ENCODE data around the gene RTTN. TPM values are rescaled to one million over a fixed set of nuclear protein-coding genes. Genes with fewer than 3 reads are reported as not detected.

RTTN gene
- total RNA-seq, 1 donor from 2014 or later = 10.6 TPM

DNA sequence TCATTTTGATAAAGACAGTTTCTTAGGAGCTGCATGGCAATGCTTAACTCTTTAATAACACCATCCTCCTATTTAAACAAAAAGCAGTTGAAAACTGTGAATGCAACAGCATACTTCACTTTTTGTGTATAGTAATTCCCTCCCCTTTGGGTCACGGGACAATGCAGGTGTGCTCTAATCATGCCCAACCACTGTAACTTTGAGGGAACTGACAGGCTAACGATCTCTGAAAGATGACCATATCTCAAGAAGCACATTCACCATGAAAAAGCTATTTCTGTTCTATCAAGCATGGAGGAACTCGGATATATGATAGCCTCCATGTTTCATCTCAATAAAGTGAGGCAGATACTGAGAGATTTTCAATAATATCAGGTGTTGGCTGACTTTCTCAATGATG is 176.8 kb downstream of the RTTN start:
- no peaks in the 10 kb centered on the region for H3K9me3 ChIP-seq (replicated peaks)
- no peak overlapping the region for H3K27ac ChIP-seq (replicated peaks)
- TF ChIP-seq, protein P1, sequence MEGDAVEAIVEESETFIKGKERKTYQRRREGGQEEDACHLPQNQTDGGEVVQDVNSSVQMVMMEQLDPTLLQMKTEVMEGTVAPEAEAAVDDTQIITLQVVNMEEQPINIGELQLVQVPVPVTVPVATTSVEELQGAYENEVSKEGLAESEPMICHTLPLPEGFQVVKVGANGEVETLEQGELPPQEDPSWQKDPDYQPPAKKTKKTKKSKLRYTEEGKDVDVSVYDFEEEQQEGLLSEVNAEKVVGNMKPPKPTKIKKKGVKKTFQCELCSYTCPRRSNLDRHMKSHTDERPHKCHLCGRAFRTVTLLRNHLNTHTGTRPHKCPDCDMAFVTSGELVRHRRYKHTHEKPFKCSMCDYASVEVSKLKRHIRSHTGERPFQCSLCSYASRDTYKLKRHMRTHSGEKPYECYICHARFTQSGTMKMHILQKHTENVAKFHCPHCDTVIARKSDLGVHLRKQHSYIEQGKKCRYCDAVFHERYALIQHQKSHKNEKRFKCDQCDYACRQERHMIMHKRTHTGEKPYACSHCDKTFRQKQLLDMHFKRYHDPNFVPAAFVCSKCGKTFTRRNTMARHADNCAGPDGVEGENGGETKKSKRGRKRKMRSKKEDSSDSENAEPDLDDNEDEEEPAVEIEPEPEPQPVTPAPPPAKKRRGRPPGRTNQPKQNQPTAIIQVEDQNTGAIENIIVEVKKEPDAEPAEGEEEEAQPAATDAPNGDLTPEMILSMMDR (IDR thresholded peaks at IDR 0.05; ENCODE audit: borderline replicate concordance) = no peak
- DNase-seq = no peak
- peaks cover 36% of the 10 kb centered on the region for H3K36me3 ChIP-seq
- no peaks in the 10 kb centered on the region for H3K4me1 ChIP-seq
- no peak overlapping the region for H3K4me3 ChIP-seq
- intact Hi-C loops (cut with micrococcal nuclease) = no loop called here
- no peaks in the 10 kb centered on the region for H3K27me3 ChIP-seq (ENCODE audit: low read depth)

DNA sequence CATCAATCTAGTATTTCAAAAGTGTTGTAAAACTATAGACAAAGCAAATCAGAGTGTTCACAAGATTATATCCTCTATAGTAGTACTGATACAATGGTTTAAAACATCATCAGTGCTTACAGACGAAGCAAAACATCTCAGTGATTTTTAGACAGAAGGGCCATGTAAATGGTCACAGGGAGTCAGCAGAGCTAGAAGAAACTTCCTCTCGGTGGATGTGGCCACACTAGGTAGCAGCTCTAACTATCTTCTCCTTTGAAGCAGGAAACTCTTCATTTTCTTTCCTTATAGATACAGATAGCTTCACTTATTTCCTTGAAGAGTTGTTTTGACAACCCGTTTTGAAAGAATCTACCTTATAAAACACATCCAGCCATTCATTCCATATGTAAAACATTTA is 177.4 kb downstream of the RTTN start:
- H3K36me3 ChIP-seq = peaks cover 42% of the 10 kb centered on the region
- H3K27me3 ChIP-seq (ENCODE audit: low read depth) = no peaks in the 10 kb centered on the region
- intact Hi-C loops (cut with micrococcal nuclease) = no loop called here
- no peaks in the 10 kb centered on the region for H3K9me3 ChIP-seq (replicated peaks)
- H3K27ac ChIP-seq (replicated peaks) = no peak overlapping the region
- no peak for DNase-seq
- H3K4me3 ChIP-seq = no peak overlapping the region
- TF ChIP-seq, protein P1 (IDR thresholded peaks at IDR 0.05; ENCODE audit: borderline replicate concordance) = no peak
- no peaks in the 10 kb centered on the region for H3K4me1 ChIP-seq

DNA sequence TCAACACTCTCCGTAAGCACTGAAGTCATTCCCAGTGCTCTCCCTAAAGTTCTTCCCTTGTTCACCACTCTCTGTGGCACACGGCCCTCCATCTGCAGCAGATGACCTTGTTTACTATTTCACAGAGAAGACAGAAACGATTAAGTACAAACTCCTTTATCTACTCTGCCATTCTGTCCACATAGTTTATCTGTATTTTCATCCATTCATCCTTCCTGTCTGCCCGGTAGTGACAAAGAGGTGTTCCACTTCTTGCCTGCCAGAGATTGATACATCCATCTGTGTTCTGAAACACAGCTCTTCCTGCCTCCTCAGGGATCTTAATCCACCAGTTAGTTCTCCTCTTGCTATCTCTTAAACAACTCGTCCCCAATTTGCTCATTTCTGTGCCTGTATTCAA is 179.9 kb downstream of the RTTN start:
- Histone ChIP-seq H3K4me3 (no peak overlapping the region), H3K36me3 (peaks cover 57% of the 10 kb centered on the region), H3K27me3 (ENCODE audit: low read depth) (no peaks in the 10 kb centered on the region), H3K27ac (replicated peaks) (no peak overlapping the region), H3K4me1 (peaks cover 8% of the 10 kb centered on the region), H3K9me3 (replicated peaks) (no peaks in the 10 kb centered on the region)
- no peak for DNase-seq
- intact Hi-C loops (cut with micrococcal nuclease) = no loop called here
- TF ChIP-seq, protein P1 (IDR thresholded peaks at IDR 0.05; ENCODE audit: borderline replicate concordance) = no peak

DNA sequence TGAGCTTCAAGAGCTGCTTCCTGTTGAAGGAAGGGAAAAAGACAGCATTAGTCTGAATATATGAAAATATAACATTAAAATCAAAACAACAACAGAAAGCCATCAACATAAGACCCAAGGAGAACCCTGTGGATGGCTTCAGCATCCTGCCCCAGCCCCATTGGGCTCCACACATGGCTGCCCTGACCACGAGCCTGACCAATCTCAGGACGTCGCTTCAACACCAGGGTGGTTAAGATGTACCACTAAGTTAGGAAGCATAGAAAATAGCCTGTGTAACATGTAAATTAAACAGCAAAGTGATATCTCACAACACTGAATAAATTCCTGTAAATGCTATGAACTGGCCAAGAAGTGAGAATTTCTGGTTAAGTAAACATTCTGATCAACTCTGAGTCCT is 180.7 kb downstream of the RTTN start:
- Histone ChIP-seq H3K9me3 (replicated peaks) (no peaks in the 10 kb centered on the region), H3K27ac (replicated peaks) (no peak overlapping the region), H3K36me3 (peaks cover 61% of the 10 kb centered on the region), H3K4me1 (peaks cover 8% of the 10 kb centered on the region), H3K4me3 (no peak overlapping the region), H3K27me3 (ENCODE audit: low read depth) (no peaks in the 10 kb centered on the region)
- intact Hi-C loops (cut with micrococcal nuclease) = no loop called here
- no peak for DNase-seq
- TF ChIP-seq, protein P1 (IDR thresholded peaks at IDR 0.05; ENCODE audit: borderline replicate concordance) = no peak

DNA sequence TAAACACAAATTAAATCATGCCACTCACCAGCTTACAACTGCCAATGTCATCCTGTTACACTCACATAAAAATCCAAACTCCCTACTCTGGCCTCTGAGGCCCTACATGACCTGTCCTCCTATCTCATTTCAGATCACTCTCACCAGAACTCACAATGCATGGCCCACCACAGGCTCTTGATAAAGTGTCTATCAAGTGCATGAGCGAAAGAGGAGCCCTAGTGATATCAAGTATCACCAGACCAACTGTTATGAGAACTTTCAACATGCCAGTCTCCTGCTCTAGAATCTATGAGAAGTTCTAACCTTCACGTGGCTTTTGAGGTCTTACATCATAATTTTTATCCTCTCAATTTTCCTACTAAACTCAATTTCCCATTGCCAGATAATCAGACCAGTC is 181.4 kb downstream of the RTTN start:
- H3K27ac ChIP-seq (replicated peaks) = no peak overlapping the region
- no peak overlapping the region for H3K4me3 ChIP-seq
- no peaks in the 10 kb centered on the region for H3K9me3 ChIP-seq (replicated peaks)
- DNase-seq = no peak
- peaks cover 61% of the 10 kb centered on the region for H3K36me3 ChIP-seq
- H3K4me1 ChIP-seq = peaks cover 8% of the 10 kb centered on the region
- TF ChIP-seq, protein P1 (IDR thresholded peaks at IDR 0.05; ENCODE audit: borderline replicate concordance) = no peak
- intact Hi-C loops (cut with micrococcal nuclease) = no loop called here
- H3K27me3 ChIP-seq (ENCODE audit: low read depth) = no peaks in the 10 kb centered on the region

DNA sequence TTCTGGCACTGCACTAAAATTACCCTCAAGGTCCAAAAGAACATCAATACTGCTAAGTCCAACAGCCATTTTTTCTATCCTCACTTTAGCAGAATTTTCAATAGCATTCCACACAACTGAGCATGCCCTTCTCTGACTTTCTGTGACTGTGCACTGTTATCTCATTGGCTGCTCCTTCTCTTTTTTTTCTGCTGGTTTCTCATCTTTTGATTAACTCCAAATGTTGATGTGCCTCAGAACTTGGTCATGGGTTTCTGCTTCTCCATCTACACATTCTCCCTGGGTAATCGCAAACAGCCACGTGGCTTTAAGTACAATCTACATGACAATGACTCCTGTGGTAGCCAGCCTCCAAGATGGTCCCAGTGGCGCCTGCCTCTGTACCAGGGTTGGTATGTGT is 182.9 kb downstream of the RTTN start:
- H3K27me3 ChIP-seq (ENCODE audit: low read depth) = no peaks in the 10 kb centered on the region
- intact Hi-C loops (cut with micrococcal nuclease) = no loop called here
- no peak overlapping the region for H3K27ac ChIP-seq (replicated peaks)
- DNase-seq = no peak
- H3K4me1 ChIP-seq = peaks cover 11% of the 10 kb centered on the region
- no peak overlapping the region for H3K4me3 ChIP-seq
- H3K36me3 ChIP-seq = peaks cover 51% of the 10 kb centered on the region
- TF ChIP-seq, protein P1 (IDR thresholded peaks at IDR 0.05; ENCODE audit: borderline replicate concordance) = no peak
- H3K9me3 ChIP-seq (replicated peaks) = no peaks in the 10 kb centered on the region
